Activated CD4-positive, alpha-beta T cell treated with anti-CD3 and anti-CD28 coated beads, Interleukin-2, amount 50 U/mL, for 16 hours (primary cell): ENCODE results near the gene GYS1.

Experiments
- DNase-seq: peaks from one replicate; pipeline ENCODE4 v3.0.0-alpha.2; 2020

The GYS1 gene

GRCh38 chr19:49017666-49018351, 24.7 kb upstream of the GYS1 start:
- DNase-seq: peak; percentile 63

- DNase-seq: no peak
Measured at GRCh38 chr19:49017041-49017665, 24.0 kb upstream of the GYS1 start, which contains the start of gene LHB. Gene LHB (minus strand): TSS chr19:49017091. CDS start chr19:49017081, 10 bp downstream.

- no peak for DNase-seq
Measured at GRCh38 chr19:49016067-49016839, 23.1 kb upstream of the GYS1 start.

GRCh38 chr19:49014870-49015255, 21.8 kb upstream of the GYS1 start:
- no peak for DNase-seq

- DNase-seq: no peak
Measured at GRCh38 chr19:49014123-49014869, 21.2 kb upstream of the GYS1 start.

GRCh38 chr19:49011194-49011593, 18.1 kb upstream of the GYS1 start:
- DNase-seq: no peak

GRCh38 chr19:49010453-49010852, 17.3 kb upstream of the GYS1 start:
- DNase-seq: no peak

GRCh38 chr19:49009828-49010227, 16.7 kb upstream of the GYS1 start:
- no peak for DNase-seq

GRCh38 chr19:49006905-49007304, 13.8 kb upstream of the GYS1 start:
- DNase-seq: no peak

GRCh38 chr19:49004964-49005614, 12.0 kb upstream of the GYS1 start:
- DNase-seq: no peak

- DNase-seq: no peak
Measured at GRCh38 chr19:49004133-49004532, 11.0 kb upstream of the GYS1 start.

GRCh38 chr19:48999481-49000325, 6.6 kb upstream of the GYS1 start:
- DNase-seq: peak; percentile 73

- peak; percentile 60 for DNase-seq
Measured at GRCh38 chr19:48997972-48998371, 4.9 kb upstream of the GYS1 start.

GRCh38 chr19:48994035-48994386, 902 bp upstream of the GYS1 start:
- DNase-seq: no peak

- DNase-seq: no peak
Measured at GRCh38 chr19:48992581-48993174, 431 bp downstream of the GYS1 start.

GRCh38 chr19:48991873-48992580, 1.1 kb downstream of the GYS1 start:
- DNase-seq: no peak

- DNase-seq: no peak
Measured at GRCh38 chr19:48991011-48991609, 2.0 kb downstream of the GYS1 start.

- DNase-seq: no peak
Measured at GRCh38 chr19:48990400-48990799, 2.7 kb downstream of the GYS1 start.

GRCh38 chr19:48989701-48990291, 3.3 kb downstream of the GYS1 start:
- no peak for DNase-seq

- DNase-seq: no peak
Measured at GRCh38 chr19:48988860-48989259, 4.2 kb downstream of the GYS1 start.
